ENCODE results near the gene RYR1. TPM values are rescaled to one million over a fixed set of nuclear protein-coding genes. Genes with fewer than 3 reads are reported as not detected.

Gene RYR1
- total RNA-seq, 6 experiments from 2014 or later, result not detected

GRCh38 chr19:38538793-38539528 is 105.5 kb downstream of the RYR1 start:
- H3K4me3 Mint-ChIP-seq, result no peak overlapping the region
- H3K27me3 Mint-ChIP-seq (ENCODE audit: insufficient read depth), result peaks cover 14% of the 10 kb centered on the region
- peaks cover 33% of the 10 kb centered on the region for H3K9me3 Mint-ChIP-seq
- peaks cover 23% of the 10 kb centered on the region for H3K36me3 Mint-ChIP-seq (ENCODE audit: low read depth)
- H3K4me1 Mint-ChIP-seq (ENCODE audit: low read depth), result peaks cover 4% of the 10 kb centered on the region
- DNase-seq, result no peak
- TF ChIP-seq CTCF (IDR thresholded peaks at IDR 0.05), result no peak
- no peak overlapping the region for H3K27ac Mint-ChIP-seq

GRCh38 chr19:38539751-38540150 is 106.3 kb downstream of the RYR1 start:
- no peak for DNase-seq
- Mint-ChIP-seq H3K27ac (no peak overlapping the region), H3K36me3 (ENCODE audit: low read depth) (peaks cover 17% of the 10 kb centered on the region)

GRCh38 chr19:38542040-38542439 is 108.5 kb downstream of the RYR1 start:
- Mint-ChIP-seq H3K4me3 (no peak overlapping the region), H3K4me1 (ENCODE audit: low read depth) (peaks cover 18% of the 10 kb centered on the region)
- no peak for TF ChIP-seq CTCF (IDR thresholded peaks at IDR 0.05)

More at GRCh38 chr19:38539751-38540150, 106.3 kb downstream of the RYR1 start:
- Mint-ChIP-seq H3K27me3 (ENCODE audit: insufficient read depth) (peaks cover 14% of the 10 kb centered on the region), H3K4me1 (ENCODE audit: low read depth) (peaks cover 12% of the 10 kb centered on the region), H3K4me3 (no peak overlapping the region), H3K9me3 (peaks cover 25% of the 10 kb centered on the region)
- TF ChIP-seq CTCF (IDR thresholded peaks at IDR 0.05), result no peak

GRCh38 chr19:38543286-38543806 is 109.9 kb downstream of the RYR1 start:
- peaks cover 18% of the 10 kb centered on the region for H3K4me1 Mint-ChIP-seq (ENCODE audit: low read depth)
- H3K36me3 Mint-ChIP-seq (ENCODE audit: low read depth), result no peaks in the 10 kb centered on the region
- H3K27me3 Mint-ChIP-seq (ENCODE audit: insufficient read depth), result peaks cover 11% of the 10 kb centered on the region
- no peaks in the 10 kb centered on the region for H3K9me3 Mint-ChIP-seq
- TF ChIP-seq CTCF (IDR thresholded peaks at IDR 0.05), result no peak
- peak overlapping the region; percentile 84; the same call in 1 of the 2 replicates for H3K27ac Mint-ChIP-seq
- H3K4me3 Mint-ChIP-seq, result peak overlapping the region; percentile 77; the same call in 1 of the 2 replicates
- no peak for DNase-seq

More at GRCh38 chr19:38542040-38542439, 108.5 kb downstream of the RYR1 start:
- Mint-ChIP-seq H3K27ac (no peak overlapping the region), H3K27me3 (ENCODE audit: insufficient read depth) (peaks cover 9% of the 10 kb centered on the region), H3K36me3 (ENCODE audit: low read depth) (no peaks in the 10 kb centered on the region), H3K9me3 (peaks cover 3% of the 10 kb centered on the region; the same call in 1 of the 2 replicates)
- no peak for DNase-seq

GRCh38 chr19:38543807-38544568 is 110.5 kb downstream of the RYR1 start:
- peaks cover 10% of the 10 kb centered on the region for H3K27me3 Mint-ChIP-seq (ENCODE audit: insufficient read depth)
- H3K4me3 Mint-ChIP-seq, result peak overlapping the region; percentile 77
- TF ChIP-seq CTCF (IDR thresholded peaks at IDR 0.05), result peak; percentile 83; the same call in 1 of the 2 replicates

More at GRCh38 chr19:38543807-38544568, 110.5 kb downstream of the RYR1 start:
- H3K4me1 Mint-ChIP-seq (ENCODE audit: low read depth), result peaks cover 18% of the 10 kb centered on the region
- no peaks in the 10 kb centered on the region for H3K9me3 Mint-ChIP-seq
- H3K27ac Mint-ChIP-seq, result peak overlapping the region; percentile 84
- H3K36me3 Mint-ChIP-seq (ENCODE audit: low read depth), result no peaks in the 10 kb centered on the region
- DNase-seq, result peak; percentile 96

Measured in HFFc6 (cell line).